COLO829 (cell line): Measurements from ENCODE around the gene HHIP.

Experiments used
- DNase-seq: peaks from one replicate; pipeline ENCODE4 v3.0.0; 2012; ENCODE audit warnings: low spot score

HHIP gene

DNA sequence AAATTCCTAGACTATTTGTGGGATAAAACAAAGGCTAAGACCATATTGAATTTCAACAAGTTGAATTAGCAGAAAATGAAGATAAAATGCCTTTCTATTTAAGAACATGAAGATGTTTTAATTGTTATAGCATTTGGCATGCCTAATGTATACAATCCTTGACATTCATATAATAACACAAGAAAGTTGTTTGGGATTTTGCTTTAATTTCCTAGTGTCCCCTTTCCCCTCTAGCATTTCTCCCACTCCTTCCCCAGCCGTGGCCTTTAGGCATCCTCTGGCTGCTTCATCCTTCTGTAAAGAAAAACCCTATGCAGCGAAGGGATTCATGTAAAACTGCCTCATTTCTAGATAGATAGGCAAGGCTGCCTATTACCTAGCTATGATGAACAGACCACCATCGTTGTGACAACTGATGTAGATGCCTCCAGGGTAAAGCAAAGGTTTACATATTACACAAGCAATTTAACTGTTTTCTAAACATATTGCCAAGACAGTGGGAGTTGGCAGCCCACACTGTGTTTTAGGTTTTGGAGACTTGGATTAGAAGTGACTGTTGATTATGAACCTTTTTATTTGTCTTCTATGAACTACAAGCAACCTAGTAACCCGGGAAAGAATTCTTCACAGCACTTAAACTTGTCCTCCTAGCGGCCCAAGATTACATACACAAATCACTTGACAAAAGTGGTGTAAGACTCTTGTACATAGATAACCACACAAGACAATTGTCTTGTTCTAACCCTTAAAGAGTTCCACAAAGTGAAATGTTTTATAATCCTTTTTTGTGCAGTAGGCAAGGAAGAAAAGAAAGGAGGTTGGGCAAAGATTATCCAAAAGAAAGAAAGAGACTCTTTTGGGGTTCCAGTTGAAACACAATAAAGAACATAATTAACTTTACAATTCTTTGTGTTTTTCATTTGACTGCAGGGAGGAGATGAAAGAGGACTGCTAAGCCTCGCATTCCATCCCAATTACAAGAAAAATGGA lies 59.9 kb downstream of the HHIP start:
- DNase-seq: no peak

GRCh38 chr4:144709159-144709558 lies 63.2 kb downstream of the HHIP start:
- DNase-seq: no peak

GRCh38 chr4:144709793-144710525 lies 64.0 kb downstream of the HHIP start:
- DNase-seq: peak; percentile 58

DNA sequence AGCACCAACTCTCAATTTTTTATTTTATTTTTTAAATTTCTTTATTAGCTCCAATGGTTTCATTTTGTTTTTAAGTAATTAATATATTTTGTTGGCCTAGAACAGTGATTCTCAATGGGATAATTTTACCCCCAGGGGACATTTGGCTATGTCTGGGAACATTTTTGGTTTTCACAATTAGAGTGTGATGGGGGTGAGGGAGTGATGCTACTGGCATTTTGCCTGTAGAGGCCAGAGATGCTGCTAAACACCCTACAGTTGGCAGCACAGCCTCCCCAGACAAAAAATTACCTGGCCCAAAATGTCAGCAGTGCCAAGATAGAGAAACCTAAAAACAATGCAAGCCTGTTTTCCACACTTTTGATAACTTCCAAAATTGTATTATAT lies 64.6 kb downstream of the HHIP start:
- no peak for DNase-seq

- no peak for DNase-seq
Observed at GRCh38 chr4:144711700-144712456, 65.9 kb downstream of the HHIP start.

DNA sequence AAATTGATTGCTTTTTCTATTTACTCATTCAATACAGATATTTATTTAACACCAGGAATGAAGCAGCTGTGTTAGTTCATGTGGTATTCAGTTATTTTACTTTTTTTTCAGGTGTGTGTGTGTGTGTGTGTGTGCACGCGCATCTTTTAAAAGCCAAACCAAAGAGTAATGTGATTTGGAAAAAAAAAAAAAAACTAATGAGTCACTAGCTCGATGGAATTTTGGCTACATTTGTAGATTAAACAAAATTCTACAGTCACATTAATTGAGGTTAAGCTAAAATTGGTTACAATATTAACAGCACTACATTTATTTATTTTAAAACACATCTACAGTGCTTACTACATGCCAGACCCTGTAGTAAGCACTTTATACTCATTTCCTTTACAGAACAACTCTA lies 66.8 kb downstream of the HHIP start:
- no peak for DNase-seq

GRCh38 chr4:144714166-144714565 lies 68.2 kb downstream of the HHIP start:
- no peak for DNase-seq

GRCh38 chr4:144715230-144715629 lies 69.3 kb downstream of the HHIP start:
- no peak for DNase-seq

DNA sequence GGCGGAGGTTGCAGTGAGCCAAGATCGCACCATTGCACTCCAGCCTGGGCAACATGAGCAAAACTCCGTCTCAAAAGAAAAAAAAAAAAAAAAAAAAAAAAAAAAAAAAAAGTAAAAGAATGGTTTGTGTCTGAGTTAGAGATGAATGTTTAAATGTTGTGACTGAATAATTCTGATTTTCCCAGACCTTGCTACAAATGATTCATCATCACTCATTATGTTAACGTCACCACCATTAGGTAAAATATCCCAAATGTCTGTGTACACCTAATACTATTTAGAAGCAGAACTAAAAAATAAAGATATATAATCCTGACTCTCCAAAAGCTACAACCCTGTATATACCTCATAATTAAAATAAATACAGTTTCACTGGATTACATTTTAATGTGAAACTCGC lies 70.8 kb downstream of the HHIP start:
- no peak for DNase-seq

- no peak for DNase-seq
Observed at GRCh38 chr4:144718958-144719512, 73.1 kb downstream of the HHIP start.

DNA sequence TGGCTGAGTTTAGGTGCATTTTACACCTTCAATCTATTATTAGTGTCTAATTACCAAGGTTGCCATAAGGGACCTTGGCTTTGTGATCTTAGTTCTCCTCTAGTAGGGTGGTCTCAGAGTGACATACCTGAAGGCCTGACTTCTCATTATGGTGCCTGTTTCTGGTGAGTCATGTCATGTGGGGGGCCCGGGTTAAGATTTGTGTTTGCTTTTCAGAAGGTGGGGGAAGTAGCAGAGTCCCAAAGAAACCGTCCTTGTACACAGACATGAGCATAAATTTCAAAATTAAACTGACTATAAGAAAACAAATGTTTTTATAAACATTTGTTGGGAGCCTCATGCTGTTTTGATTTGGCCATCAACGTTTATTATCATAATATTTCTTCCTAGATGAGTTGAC lies 74.5 kb downstream of the HHIP start:
- DNase-seq: no peak

DNA sequence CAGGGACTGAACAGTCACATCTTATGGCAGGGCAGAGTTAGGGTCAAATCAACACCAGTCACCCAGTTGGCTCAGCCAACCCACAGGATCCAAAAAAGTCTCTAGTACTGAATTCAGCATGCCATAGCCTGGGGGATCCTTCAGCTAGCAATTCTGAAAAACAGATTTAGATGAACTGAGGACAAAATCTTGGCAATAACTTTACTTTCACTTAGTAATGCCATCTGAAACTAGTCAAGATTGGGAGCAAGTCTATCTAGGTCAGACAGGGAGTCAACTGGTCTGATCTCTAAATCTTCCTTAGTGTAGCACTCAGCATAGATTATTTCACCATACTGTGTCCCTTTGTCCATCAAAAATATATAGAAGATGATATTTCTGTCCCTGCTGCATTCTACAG lies 76.0 kb downstream of the HHIP start:
- no peak for DNase-seq

- DNase-seq: no peak
Observed at GRCh38 chr4:144723471-144723870, 77.5 kb downstream of the HHIP start.

DNA sequence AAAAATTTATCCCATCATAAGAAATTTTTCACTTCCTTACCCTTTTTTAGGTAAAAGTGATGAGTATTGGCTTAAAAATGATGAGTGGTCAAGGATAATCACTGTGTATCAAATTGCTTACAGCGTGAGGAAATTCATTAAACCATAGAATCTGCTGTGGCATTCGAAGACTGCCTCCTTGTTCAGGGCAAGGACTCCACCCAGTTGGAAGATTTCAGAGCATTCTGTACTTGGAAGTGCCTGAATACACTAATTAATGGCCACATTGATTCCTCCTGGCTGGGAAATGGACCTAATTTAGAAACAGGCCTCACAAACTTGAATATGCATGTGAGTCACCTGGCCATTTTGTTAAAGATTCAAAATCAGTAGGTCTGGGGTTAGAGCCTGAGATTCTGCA lies 83.2 kb downstream of the HHIP start:
- DNase-seq: no peak

GRCh38 chr4:144732584-144733428 lies 86.8 kb downstream of the HHIP start:
- peak; percentile 13 for DNase-seq

- no peak for DNase-seq
Observed at GRCh38 chr4:144733566-144733965, 87.6 kb downstream of the HHIP start.

GRCh38 chr4:144734522-144734921 lies 88.6 kb downstream of the HHIP start:
- DNase-seq: peak; percentile 12

- no peak for DNase-seq
Observed at GRCh38 chr4:144738649-144739048, 92.7 kb downstream of the HHIP start.

DNA sequence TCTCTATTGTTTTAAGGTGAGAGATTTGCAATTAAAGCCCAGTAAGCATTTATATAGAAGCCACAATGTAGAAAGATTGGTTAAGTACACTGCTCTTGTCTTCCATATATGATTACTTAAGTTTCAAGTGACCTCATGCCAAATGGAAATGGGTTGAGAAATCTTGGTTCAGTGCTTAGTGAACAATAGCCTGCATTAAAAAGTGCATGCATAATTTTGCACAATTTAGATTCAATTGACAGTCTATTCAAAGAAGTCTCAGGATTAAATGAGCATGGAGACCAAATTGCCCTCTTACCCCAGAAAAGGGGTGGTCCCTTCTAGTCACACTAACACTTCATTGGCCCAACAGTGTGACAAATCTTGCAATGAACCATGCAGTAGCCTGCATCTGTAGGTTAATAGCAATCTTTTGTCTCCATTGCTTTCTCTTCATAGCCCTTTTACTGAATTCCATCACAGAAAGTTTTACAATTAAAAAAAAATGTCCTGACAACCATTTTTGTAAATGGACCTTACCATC lies 93.6 kb downstream of the HHIP start:
- no peak for DNase-seq

DNA sequence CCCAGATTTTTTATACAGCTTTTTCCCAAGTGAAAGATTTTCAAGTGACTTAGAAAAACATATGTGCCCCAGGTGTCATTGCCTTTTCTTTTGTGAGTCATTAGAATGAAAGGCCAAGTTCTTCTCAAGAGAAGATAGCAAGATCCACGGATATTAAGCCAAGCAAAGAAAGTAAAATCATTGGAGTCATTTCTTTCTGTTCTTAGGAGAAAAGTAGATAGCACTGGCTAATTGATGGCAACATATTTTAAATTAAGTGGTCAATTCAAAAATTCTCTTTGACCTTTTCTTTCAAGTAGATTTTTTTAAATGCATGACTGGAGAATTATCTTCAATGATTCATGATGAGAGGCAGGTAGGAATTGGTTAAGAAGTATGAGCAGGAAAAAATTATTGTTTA lies 94.4 kb downstream of the HHIP start:
- no peak for DNase-seq
